ENCODE measurements around the gene FKTN. TPM values are rescaled to one million over a fixed set of nuclear protein-coding genes. Genes with fewer than 3 reads are reported as not detected.

The FKTN gene
- total RNA-seq, 1 donor from 2014 or later: 6.3 TPM

GRCh38 chr9:105608721-105609598, 51.0 kb downstream of the FKTN start:
- ATAC-seq (ENCODE audit: poor library complexity) (no peak), DNase-seq (no peak)
- intact Hi-C loops (cut with DNase I): no loop called here

GRCh38 chr9:105621001-105621400, 63.1 kb downstream of the FKTN start:
- ATAC-seq (ENCODE audit: poor library complexity): no peak
- intact Hi-C loops (cut with DNase I): no loop called here
- DNase-seq: no peak

- intact Hi-C loops (cut with DNase I): no loop called here
- DNase-seq: no peak
- ATAC-seq (ENCODE audit: poor library complexity): no peak
Observed at GRCh38 chr9:105625088-105625487, 67.2 kb downstream of the FKTN start.

- intact Hi-C loops (cut with DNase I): no loop called here
- DNase-seq (no peak), ATAC-seq (ENCODE audit: poor library complexity) (no peak)
Observed at GRCh38 chr9:105632807-105633206, 74.9 kb downstream of the FKTN start.

- ATAC-seq (ENCODE audit: poor library complexity): no peak
Observed at GRCh38 chr9:105633411-105633810, 75.5 kb downstream of the FKTN start.

GRCh38 chr9:105636331-105636730, 78.4 kb downstream of the FKTN start:
- intact Hi-C loops (cut with DNase I): no loop called here
- ATAC-seq (ENCODE audit: poor library complexity) (no peak), DNase-seq (no peak)

More at GRCh38 chr9:105633411-105633810, 75.5 kb downstream of the FKTN start:
- DNase-seq: no peak
- intact Hi-C loops (cut with DNase I): no loop called here

- intact Hi-C loops (cut with DNase I): no loop called here
- DNase-seq (no peak), ATAC-seq (ENCODE audit: poor library complexity) (no peak)
Observed at GRCh38 chr9:105637787-105638395, 80.0 kb downstream of the FKTN start.

- no peak for ATAC-seq (ENCODE audit: poor library complexity)
- no peak for DNase-seq
- intact Hi-C loops (cut with DNase I): no loop called here
Observed at GRCh38 chr9:105639936-105640335, 82.0 kb downstream of the FKTN start.

- no peak for DNase-seq
- intact Hi-C loops (cut with DNase I): no loop called here
- no peak for ATAC-seq (ENCODE audit: poor library complexity)
Observed at GRCh38 chr9:105643795-105644194, 85.9 kb downstream of the FKTN start.

- intact Hi-C loops (cut with DNase I): loop anchor here (2.0 kb wide), 1 partner anchor 26 kb away; no protein-coding TSS in a partner anchor
- ATAC-seq (ENCODE audit: poor library complexity) (no peak), DNase-seq (no peak)
Observed at GRCh38 chr9:105646879-105647594, 89.1 kb downstream of the FKTN start.

- intact Hi-C loops (cut with DNase I): loop anchor here (2.0 kb wide), 1 partner anchor 25 kb away; no protein-coding TSS in a partner anchor
- no peak for ATAC-seq (ENCODE audit: poor library complexity)
- DNase-seq: no peak
Observed at GRCh38 chr9:105647595-105648349, 89.8 kb downstream of the FKTN start.

- ATAC-seq (ENCODE audit: poor library complexity) (no peak), DNase-seq (no peak)
- intact Hi-C loops (cut with DNase I): no loop called here
Observed at GRCh38 chr9:105651806-105652205, 93.9 kb downstream of the FKTN start.

- DNase-seq (peak; percentile 57), ATAC-seq (ENCODE audit: poor library complexity) (peak; percentile 97)
- intact Hi-C loops (cut with DNase I): loop anchor here (5.0 kb wide), 1 partner anchor 66 kb away; no protein-coding TSS in a partner anchor
Observed at GRCh38 chr9:105656131-105656921, 98.4 kb downstream of the FKTN start.

- intact Hi-C loops (cut with DNase I): loop anchor here (5.0 kb wide), 1 partner anchor 64 kb away; no protein-coding TSS in a partner anchor
Observed at GRCh38 chr9:105658351-105658750, 100.4 kb downstream of the FKTN start.

GRCh38 chr9:105661011-105661410, 103.1 kb downstream of the FKTN start:
- DNase-seq: no peak
- intact Hi-C loops (cut with DNase I): no loop called here
- no peak for ATAC-seq (ENCODE audit: poor library complexity)

More at GRCh38 chr9:105658351-105658750, 100.4 kb downstream of the FKTN start:
- no peak for ATAC-seq (ENCODE audit: poor library complexity)
- no peak for DNase-seq

- DNase-seq: no peak
- no peak for ATAC-seq (ENCODE audit: poor library complexity)
Observed at GRCh38 chr9:105662184-105663104, 104.5 kb downstream of the FKTN start, which contains the start of gene TAL2. TAL2 (plus strand) TSS chr9:105662457; CDS start chr9:105662497, 40 bp downstream.

GRCh38 chr9:105663914-105664313, 106.0 kb downstream of the FKTN start:
- no peak for DNase-seq
- no peak for ATAC-seq (ENCODE audit: poor library complexity)
- intact Hi-C loops (cut with DNase I): no loop called here

More at GRCh38 chr9:105662184-105663104, 104.5 kb downstream of the FKTN start, which contains the start of gene TAL2:
- intact Hi-C loops (cut with DNase I): no loop called here

Measured in Right ventricle myocardium superior (tissue), 1 donor.